Measurements from ENCODE around the gene RUNX1. TPM values are rescaled to one million over a fixed set of nuclear protein-coding genes. Genes with fewer than 3 reads are reported as not detected.

RUNX1 gene
- total RNA-seq, 2 donors from 2014 or later, result 23.0 to 25.8 TPM

- no peaks in the 10 kb centered on the region for H3K27me3 ChIP-seq (replicated peaks; ENCODE audit: insufficient read depth)
- DNase-seq (ENCODE audit: low spot score), result no peak
- no peak overlapping the region for H3K27ac ChIP-seq
- H3K36me3 ChIP-seq, result no peaks in the 10 kb centered on the region
- TF ChIP-seq, protein P1, sequence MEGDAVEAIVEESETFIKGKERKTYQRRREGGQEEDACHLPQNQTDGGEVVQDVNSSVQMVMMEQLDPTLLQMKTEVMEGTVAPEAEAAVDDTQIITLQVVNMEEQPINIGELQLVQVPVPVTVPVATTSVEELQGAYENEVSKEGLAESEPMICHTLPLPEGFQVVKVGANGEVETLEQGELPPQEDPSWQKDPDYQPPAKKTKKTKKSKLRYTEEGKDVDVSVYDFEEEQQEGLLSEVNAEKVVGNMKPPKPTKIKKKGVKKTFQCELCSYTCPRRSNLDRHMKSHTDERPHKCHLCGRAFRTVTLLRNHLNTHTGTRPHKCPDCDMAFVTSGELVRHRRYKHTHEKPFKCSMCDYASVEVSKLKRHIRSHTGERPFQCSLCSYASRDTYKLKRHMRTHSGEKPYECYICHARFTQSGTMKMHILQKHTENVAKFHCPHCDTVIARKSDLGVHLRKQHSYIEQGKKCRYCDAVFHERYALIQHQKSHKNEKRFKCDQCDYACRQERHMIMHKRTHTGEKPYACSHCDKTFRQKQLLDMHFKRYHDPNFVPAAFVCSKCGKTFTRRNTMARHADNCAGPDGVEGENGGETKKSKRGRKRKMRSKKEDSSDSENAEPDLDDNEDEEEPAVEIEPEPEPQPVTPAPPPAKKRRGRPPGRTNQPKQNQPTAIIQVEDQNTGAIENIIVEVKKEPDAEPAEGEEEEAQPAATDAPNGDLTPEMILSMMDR (IDR thresholded peaks at IDR 0.05), result no peak
- TF ChIP-seq POLR2A (IDR thresholded peaks at IDR 0.05) (no peak), POLR2AphosphoS5 (IDR thresholded peaks at IDR 0.05) (no peak)
- intact Hi-C loops (cut with DNase I), result no loop called here
- no peaks in the 10 kb centered on the region for H3K9me3 ChIP-seq
- no peak overlapping the region for H3K4me3 ChIP-seq
- 100% methylated on average over 1 of the region's 1 CpG for WGBS
- H3K4me1 ChIP-seq (replicated peaks), result no peaks in the 10 kb centered on the region
Measured at GRCh38 chr21:35024071-35024420, 25.1 kb downstream of the RUNX1 start.

DNA sequence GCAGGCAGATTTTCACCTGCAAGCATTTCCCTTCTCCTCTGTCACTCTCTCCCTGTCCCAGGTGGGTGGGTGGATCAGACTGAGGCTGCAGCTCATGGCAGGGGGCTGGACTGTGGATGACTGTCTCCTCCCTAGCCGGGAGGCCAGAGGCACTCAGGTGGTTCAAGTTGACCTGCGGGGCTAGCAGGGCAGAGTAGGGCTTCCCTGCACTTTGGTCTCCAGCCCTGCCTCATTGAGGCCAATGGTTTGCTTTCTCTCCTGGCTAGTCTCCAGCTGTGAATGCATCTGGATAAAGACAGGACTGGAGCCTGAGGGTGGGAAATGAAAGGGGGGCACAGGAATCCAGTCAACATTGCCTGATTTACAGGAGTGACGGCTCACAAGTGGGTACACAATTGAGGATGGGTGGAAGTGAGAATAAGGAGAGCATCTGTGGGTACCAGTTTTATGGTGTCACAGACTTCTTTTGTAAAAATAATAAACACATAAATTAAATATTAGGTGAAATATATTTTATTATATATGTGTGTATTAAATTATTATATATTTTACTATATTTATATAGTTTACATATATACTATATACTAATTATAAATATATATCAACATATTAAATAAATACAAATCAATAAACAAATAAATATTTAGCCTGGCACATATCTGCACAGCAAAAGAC, 25.6 kb downstream of the RUNX1 start:
- TF ChIP-seq POLR2A (IDR thresholded peaks at IDR 0.05) (no peak), POLR2AphosphoS5 (IDR thresholded peaks at IDR 0.05) (no peak)
- TF ChIP-seq, protein P1 (IDR thresholded peaks at IDR 0.05), result no peak
- intact Hi-C loops (cut with DNase I), result no loop called here
- no peak for DNase-seq (ENCODE audit: low spot score)
- H3K27ac ChIP-seq, result no peak overlapping the region
- H3K27me3 ChIP-seq (replicated peaks; ENCODE audit: insufficient read depth), result no peaks in the 10 kb centered on the region
- no peaks in the 10 kb centered on the region for H3K36me3 ChIP-seq
- H3K4me1 ChIP-seq (replicated peaks), result no peaks in the 10 kb centered on the region
- no peaks in the 10 kb centered on the region for H3K9me3 ChIP-seq
- 61% methylated on average over 3 of the region's 3 CpGs for WGBS
- no peak overlapping the region for H3K4me3 ChIP-seq

DNA sequence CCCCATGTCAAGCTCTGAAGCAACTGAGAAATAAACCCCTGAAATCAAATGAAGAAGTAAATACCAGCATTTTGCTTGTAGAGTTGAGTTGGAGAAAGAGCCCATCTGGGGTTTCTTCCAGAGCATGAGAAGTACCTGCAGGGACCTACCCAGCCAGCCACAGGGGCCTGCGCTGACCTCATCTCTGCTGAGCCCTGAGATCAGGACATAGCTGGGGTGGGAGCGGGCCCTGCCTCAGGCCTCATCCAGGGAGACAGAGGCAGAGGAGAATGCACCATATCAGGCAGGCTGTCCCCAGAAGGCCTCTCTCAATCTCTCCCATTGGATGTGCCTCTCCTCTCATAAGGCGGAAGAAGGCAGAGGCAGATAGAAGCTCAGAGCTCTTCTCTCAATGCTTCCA, 27.6 kb downstream of the RUNX1 start:
- Histone ChIP-seq H3K9me3 (no peaks in the 10 kb centered on the region), H3K27me3 (replicated peaks; ENCODE audit: insufficient read depth) (no peaks in the 10 kb centered on the region), H3K4me1 (replicated peaks) (no peaks in the 10 kb centered on the region), H3K27ac (no peak overlapping the region), H3K36me3 (no peaks in the 10 kb centered on the region), H3K4me3 (no peak overlapping the region)
- no peak for DNase-seq (ENCODE audit: low spot score)
- no peak for TF ChIP-seq POLR2A (IDR thresholded peaks at IDR 0.05)
- TF ChIP-seq POLR2AphosphoS5 (IDR thresholded peaks at IDR 0.05), result no peak
- TF ChIP-seq, protein P1 (IDR thresholded peaks at IDR 0.05), result no peak
- intact Hi-C loops (cut with DNase I), result no loop called here
- 97% methylated on average over 3 of the region's 3 CpGs for WGBS

- TF ChIP-seq POLR2A (IDR thresholded peaks at IDR 0.05) (no peak), POLR2AphosphoS5 (IDR thresholded peaks at IDR 0.05) (no peak)
- TF ChIP-seq, protein P1 (IDR thresholded peaks at IDR 0.05), result no peak
- 97% methylated on average over 1 of the region's 1 CpG for WGBS
- intact Hi-C loops (cut with DNase I), result no loop called here
- Histone ChIP-seq H3K27me3 (replicated peaks; ENCODE audit: insufficient read depth) (no peaks in the 10 kb centered on the region), H3K27ac (no peak overlapping the region), H3K9me3 (no peaks in the 10 kb centered on the region), H3K36me3 (no peaks in the 10 kb centered on the region), H3K4me1 (replicated peaks) (no peaks in the 10 kb centered on the region), H3K4me3 (no peak overlapping the region)
- DNase-seq (ENCODE audit: low spot score), result no peak
Measured at GRCh38 chr21:35020902-35021301, 28.2 kb downstream of the RUNX1 start.

DNA sequence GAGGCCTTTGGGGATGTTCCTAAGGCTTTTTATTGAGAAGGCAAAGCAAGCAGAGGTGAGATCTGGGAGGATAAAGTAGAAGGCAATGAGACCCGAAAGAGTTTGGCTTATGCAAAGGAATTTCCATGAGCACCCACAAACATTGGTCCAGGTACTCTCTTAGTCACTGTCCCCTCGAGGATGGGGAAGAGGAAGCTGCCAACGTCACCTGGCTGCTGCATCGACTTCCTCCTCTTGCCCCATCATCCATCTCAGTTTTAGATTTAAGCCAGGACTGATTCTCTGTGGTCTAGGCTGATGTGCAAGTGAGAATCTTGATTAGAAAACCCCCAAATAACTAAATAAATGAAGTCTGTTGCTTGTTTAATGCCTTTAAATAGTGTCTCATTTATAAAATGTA, 28.7 kb downstream of the RUNX1 start:
- Histone ChIP-seq H3K4me3 (no peak overlapping the region), H3K27ac (no peak overlapping the region), H3K9me3 (no peaks in the 10 kb centered on the region), H3K36me3 (no peaks in the 10 kb centered on the region), H3K27me3 (replicated peaks; ENCODE audit: insufficient read depth) (no peaks in the 10 kb centered on the region), H3K4me1 (replicated peaks) (no peaks in the 10 kb centered on the region)
- intact Hi-C loops (cut with DNase I), result no loop called here
- TF ChIP-seq, protein P1 (IDR thresholded peaks at IDR 0.05), result no peak
- TF ChIP-seq POLR2A (IDR thresholded peaks at IDR 0.05) (no peak), POLR2AphosphoS5 (IDR thresholded peaks at IDR 0.05) (no peak)
- DNase-seq (ENCODE audit: low spot score), result no peak
- 76% methylated on average over 4 of the region's 4 CpGs for WGBS
